Memory B cell (primary cell): ENCODE data around the gene TRABD2B.

Source experiments
- ATAC-seq: fragments of 150-1000 bp; cut with Tn5 transposase; 2 replicates; pipeline ENCODE4 v1.10.0; 2021; ENCODE audit warnings: low read depth, mild to moderate bottlenecking, moderate library complexity
- DNase-seq, 2 donors: peaks; one replicate each; pipeline ENCODE4 v3.0.0; 2022; ENCODE audit warnings: low spot score in 2 of 2
- H3K27ac Mint-ChIP-seq: one replicate; pipeline ENCODE4 v1.8.0; 2022; ENCODE audit warnings: mild to moderate bottlenecking, moderate library complexity, mixed read lengths
- H3K27me3 Mint-ChIP-seq: one replicate; pipeline ENCODE4 v1.8.0; 2022; ENCODE audit warnings: mixed read lengths
- H3K36me3 Mint-ChIP-seq: one replicate; pipeline ENCODE4 v1.8.0; 2022; ENCODE audit warnings: mild to moderate bottlenecking, mixed read lengths
- H3K4me1 Mint-ChIP-seq: one replicate; pipeline ENCODE4 v1.8.0; 2022; ENCODE audit warnings: mixed read lengths
- H3K4me3 Mint-ChIP-seq: one replicate; pipeline ENCODE4 v1.8.0; 2022; ENCODE audit warnings: mild to moderate bottlenecking, moderate library complexity, mixed read lengths
- H3K9me3 Mint-ChIP-seq: one replicate; pipeline ENCODE4 v1.8.0; 2022; ENCODE audit warnings: mixed read lengths

Gene TRABD2B

DNA sequence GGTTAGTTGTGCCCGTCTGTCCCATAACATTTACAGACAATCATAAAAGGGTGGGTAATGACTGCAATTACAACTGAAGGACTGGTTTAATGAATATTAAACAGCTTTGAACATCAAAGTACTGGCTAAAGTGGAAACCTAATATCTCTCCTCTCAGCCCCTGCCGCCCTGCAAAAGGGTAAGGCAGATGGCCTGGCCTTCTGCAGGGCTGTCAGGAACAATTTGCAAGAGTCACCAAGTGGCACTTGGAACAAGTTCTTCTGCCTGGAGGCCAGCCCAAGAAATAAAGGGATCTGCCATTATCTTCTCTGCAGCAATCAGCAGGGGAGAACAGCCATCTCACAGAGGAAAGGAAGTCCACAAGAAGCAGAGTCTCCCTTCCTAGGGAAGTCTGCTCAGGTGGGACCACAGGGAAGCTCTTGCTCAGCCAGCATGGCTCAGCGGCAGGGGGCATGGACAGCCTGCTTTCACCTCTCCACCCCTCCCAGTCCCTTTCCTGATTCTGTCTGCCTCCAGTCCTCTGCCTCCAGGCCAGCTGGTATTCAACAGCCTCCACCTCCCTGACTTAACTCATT lies 96.1 kb downstream of the TRABD2B start:
- H3K4me3 Mint-ChIP-seq = no peak overlapping the region
- no peak for DNase-seq
- no peak for ATAC-seq
- H3K36me3 Mint-ChIP-seq = no peaks in the 10 kb centered on the region
- H3K9me3 Mint-ChIP-seq = no peaks in the 10 kb centered on the region
- peaks cover 10% of the 10 kb centered on the region for H3K27me3 Mint-ChIP-seq
- H3K4me1 Mint-ChIP-seq = no peaks in the 10 kb centered on the region
- no peak overlapping the region for H3K27ac Mint-ChIP-seq

DNA sequence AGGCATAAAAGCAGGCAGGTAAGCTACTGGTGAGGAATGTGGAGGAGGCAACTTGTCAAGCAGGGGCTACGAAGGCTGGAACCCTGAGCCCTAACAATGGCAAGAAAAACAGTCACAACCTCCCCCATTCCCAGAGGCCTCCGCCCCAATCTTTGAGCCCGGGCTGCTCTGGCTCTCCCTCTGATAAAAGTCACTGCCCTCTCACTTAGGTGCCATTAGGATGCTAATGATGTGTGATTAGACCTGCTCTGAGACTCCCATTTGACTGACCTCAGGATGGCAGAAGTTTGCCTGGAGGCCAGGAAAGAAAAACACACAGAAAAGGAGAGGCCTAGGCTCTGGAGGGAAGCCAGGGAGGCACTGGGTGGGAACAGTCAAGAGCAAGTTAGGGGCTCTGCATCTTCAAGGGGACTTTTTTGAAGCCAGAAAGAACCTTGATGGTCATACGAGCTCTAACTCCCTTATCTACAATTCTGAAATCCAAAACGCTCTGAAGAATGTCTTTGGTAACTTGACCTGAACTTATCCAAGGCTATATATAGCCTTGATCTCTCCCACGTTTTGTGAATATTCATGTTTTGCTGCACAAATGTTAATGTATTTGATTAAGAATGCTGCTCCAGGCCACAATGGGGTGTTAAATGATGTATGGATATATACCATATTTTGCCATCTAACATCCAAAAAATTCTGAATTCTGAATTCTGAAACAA lies 98.9 kb downstream of the TRABD2B start:
- peaks cover 9% of the 10 kb centered on the region for H3K27me3 Mint-ChIP-seq
- no peaks in the 10 kb centered on the region for H3K9me3 Mint-ChIP-seq
- ATAC-seq (no peak), DNase-seq (no peak)
- no peaks in the 10 kb centered on the region for H3K4me1 Mint-ChIP-seq
- H3K27ac Mint-ChIP-seq = no peak overlapping the region
- H3K36me3 Mint-ChIP-seq = no peaks in the 10 kb centered on the region
- H3K4me3 Mint-ChIP-seq = no peak overlapping the region

DNA sequence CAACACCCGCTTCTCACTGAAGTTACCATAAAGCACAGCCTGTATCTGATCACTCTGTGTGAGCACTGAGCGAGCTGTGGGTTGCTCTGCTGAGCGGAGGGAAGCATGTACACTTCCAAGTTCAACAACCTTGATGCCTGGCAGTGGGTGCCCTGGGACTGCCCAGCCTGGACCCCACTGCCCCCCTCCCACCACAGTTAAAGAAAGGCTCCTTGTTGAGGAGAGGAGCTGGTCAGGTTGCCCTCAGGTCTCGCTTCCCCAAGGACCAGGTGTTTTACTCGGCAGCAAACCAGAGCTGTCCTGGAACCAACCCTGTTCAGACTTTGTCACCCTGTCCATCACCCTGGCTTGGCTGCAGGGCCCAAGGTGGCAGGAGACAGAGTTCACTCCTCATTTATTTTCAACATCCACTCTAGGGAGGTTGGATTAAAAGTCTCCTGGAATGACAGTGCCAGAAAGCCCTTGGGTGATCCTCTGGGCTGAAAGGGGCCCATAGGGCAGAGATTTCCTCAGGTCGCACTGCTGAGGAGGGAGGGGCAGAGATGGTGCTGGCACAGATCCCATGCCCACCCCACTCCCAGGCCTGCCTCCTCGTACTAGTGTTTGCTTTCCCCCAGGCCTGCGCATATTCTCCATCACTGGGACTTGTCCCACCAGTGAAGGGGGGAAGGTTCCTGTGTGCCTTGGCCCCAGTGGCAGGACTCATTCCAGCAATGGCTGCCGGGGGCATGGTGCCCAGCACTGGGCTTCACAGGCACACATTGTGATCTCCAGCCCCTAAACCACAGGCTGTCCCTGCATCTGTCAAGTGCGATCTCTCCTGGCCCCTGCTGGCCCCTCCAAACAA lies 101.7 kb downstream of the TRABD2B start:
- no peak for ATAC-seq
- H3K36me3 Mint-ChIP-seq = no peaks in the 10 kb centered on the region
- H3K27ac Mint-ChIP-seq = no peak overlapping the region
- no peaks in the 10 kb centered on the region for H3K4me1 Mint-ChIP-seq
- H3K27me3 Mint-ChIP-seq = peaks cover 9% of the 10 kb centered on the region
- DNase-seq = no peak
- H3K9me3 Mint-ChIP-seq = no peaks in the 10 kb centered on the region
- H3K4me3 Mint-ChIP-seq = no peak overlapping the region

- ATAC-seq = no peak
- H3K27me3 Mint-ChIP-seq = peaks cover 9% of the 10 kb centered on the region
- no peak for DNase-seq
- no peaks in the 10 kb centered on the region for H3K4me1 Mint-ChIP-seq
- H3K27ac Mint-ChIP-seq = no peak overlapping the region
- H3K36me3 Mint-ChIP-seq = no peaks in the 10 kb centered on the region
- H3K9me3 Mint-ChIP-seq = no peaks in the 10 kb centered on the region
- no peak overlapping the region for H3K4me3 Mint-ChIP-seq
Measured at GRCh38 chr1:47894410-47895278, 102.5 kb downstream of the TRABD2B start.

DNA sequence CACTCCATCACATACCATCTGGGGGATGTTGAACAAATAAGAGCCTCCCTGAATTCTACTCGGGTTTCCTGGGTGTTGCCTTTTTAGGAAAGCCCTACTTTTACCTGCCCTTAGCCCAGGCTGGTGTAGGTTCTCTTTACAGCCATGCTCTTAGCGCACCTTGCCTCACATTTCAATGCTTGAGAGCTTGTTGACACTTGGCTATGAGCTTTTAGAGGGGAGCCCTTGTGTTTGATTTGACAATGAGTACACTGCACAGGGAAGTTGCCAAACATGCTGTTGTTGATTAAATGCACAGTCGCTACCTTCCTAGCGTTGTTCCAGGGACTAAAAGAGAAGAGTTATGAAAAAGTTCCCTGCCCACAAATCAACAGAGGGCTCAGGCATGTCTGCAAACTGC lies 103.8 kb downstream of the TRABD2B start:
- H3K4me1 Mint-ChIP-seq = no peaks in the 10 kb centered on the region
- ATAC-seq = no peak
- H3K36me3 Mint-ChIP-seq = no peaks in the 10 kb centered on the region
- H3K4me3 Mint-ChIP-seq = no peak overlapping the region
- H3K27ac Mint-ChIP-seq = no peak overlapping the region
- no peaks in the 10 kb centered on the region for H3K9me3 Mint-ChIP-seq
- H3K27me3 Mint-ChIP-seq = peaks cover 9% of the 10 kb centered on the region
- DNase-seq = no peak

- Mint-ChIP-seq H3K27ac (no peak overlapping the region), H3K4me1 (no peaks in the 10 kb centered on the region), H3K4me3 (no peak overlapping the region), H3K27me3 (peaks cover 3% of the 10 kb centered on the region), H3K9me3 (no peaks in the 10 kb centered on the region), H3K36me3 (no peaks in the 10 kb centered on the region)
- DNase-seq (no peak), ATAC-seq (no peak)
Measured at GRCh38 chr1:47890779-47891178, 106.4 kb downstream of the TRABD2B start.

DNA sequence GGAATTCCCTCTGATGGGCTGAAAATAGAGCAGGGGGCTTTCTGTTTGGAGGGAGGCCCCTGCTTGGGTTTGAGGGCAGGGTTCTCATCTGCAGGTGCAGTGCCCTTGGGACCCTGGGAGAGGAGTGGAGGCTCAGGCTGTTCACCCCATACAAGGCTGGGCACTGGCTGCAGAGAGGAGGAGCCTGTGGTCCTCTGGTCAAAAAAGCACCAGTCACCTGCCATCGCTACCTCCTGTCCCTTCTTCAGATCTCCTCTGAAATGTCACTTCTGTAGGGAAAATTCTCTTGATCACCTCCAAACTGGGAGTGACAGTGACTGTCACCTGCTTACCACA lies 108.9 kb downstream of the TRABD2B start:
- no peaks in the 10 kb centered on the region for H3K27me3 Mint-ChIP-seq

DNA sequence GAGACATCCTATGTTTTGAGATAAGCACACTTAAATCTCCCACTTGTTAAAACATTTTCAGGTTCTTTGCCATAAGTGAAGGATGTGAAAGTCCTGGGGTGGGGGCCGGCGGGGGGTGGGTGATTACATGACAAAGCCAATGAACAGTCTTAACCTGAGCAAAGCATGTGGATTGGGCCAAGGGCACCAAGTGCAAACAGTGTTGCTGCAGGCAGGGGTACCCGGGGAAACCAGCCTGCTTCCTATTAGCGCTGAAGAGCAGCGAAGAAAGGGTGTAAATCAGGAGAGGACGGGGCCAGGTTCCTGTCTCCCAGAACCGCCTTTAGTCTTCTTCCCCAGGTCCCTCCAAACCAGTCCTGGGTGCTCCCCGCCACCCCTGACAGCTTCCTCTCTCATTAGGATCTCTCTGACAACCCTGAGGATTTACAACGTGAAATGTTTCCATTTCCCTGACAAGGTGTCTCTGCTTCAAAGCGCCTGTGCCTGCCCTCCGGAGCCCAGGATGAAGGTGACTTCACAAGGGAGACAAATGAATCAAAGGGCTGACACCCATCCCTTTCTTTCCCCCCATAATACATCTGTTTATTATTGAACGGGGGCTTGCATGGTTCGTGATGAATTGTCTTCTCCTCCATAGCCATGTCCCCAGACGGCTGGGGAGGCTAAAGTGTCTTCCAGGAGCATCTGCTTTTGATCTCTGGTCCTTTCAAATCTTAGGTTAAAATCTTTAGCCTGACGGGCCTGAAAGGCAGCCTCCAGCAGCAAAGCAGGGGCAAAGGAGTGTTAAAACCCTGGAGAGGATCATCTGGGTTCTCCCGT lies 109.5 kb downstream of the TRABD2B start:
- DNase-seq = no peak
- H3K36me3 Mint-ChIP-seq = no peaks in the 10 kb centered on the region
- H3K9me3 Mint-ChIP-seq = no peaks in the 10 kb centered on the region
- H3K4me1 Mint-ChIP-seq = no peaks in the 10 kb centered on the region
- no peak overlapping the region for H3K4me3 Mint-ChIP-seq
- no peaks in the 10 kb centered on the region for H3K27me3 Mint-ChIP-seq
- no peak for ATAC-seq
- no peak overlapping the region for H3K27ac Mint-ChIP-seq

More for the DNA sequence above, 108.9 kb downstream of the TRABD2B start:
- ATAC-seq (no peak), DNase-seq (no peak)
- Mint-ChIP-seq H3K4me1 (no peaks in the 10 kb centered on the region), H3K36me3 (no peaks in the 10 kb centered on the region), H3K27ac (no peak overlapping the region), H3K9me3 (no peaks in the 10 kb centered on the region), H3K4me3 (no peak overlapping the region)

GRCh38 chr1:47887060-47887459 lies 110.1 kb downstream of the TRABD2B start:
- Mint-ChIP-seq H3K4me3 (no peak overlapping the region), H3K4me1 (no peaks in the 10 kb centered on the region), H3K27ac (no peak overlapping the region), H3K36me3 (no peaks in the 10 kb centered on the region), H3K27me3 (no peaks in the 10 kb centered on the region), H3K9me3 (no peaks in the 10 kb centered on the region)
- ATAC-seq (no peak), DNase-seq (no peak)

- Mint-ChIP-seq H3K4me1 (no peaks in the 10 kb centered on the region), H3K4me3 (no peak overlapping the region), H3K27me3 (no peaks in the 10 kb centered on the region), H3K27ac (no peak overlapping the region), H3K36me3 (no peaks in the 10 kb centered on the region), H3K9me3 (no peaks in the 10 kb centered on the region)
- ATAC-seq = no peak
- DNase-seq = no peak
Measured at GRCh38 chr1:47886141-47886540, 111.0 kb downstream of the TRABD2B start.

- no peak for ATAC-seq
- Mint-ChIP-seq H3K4me1 (no peaks in the 10 kb centered on the region), H3K36me3 (no peaks in the 10 kb centered on the region), H3K4me3 (no peak overlapping the region), H3K9me3 (no peaks in the 10 kb centered on the region), H3K27me3 (no peaks in the 10 kb centered on the region), H3K27ac (no peak overlapping the region)
- no peak for DNase-seq
Measured at GRCh38 chr1:47885062-47885830, 111.9 kb downstream of the TRABD2B start.

DNA sequence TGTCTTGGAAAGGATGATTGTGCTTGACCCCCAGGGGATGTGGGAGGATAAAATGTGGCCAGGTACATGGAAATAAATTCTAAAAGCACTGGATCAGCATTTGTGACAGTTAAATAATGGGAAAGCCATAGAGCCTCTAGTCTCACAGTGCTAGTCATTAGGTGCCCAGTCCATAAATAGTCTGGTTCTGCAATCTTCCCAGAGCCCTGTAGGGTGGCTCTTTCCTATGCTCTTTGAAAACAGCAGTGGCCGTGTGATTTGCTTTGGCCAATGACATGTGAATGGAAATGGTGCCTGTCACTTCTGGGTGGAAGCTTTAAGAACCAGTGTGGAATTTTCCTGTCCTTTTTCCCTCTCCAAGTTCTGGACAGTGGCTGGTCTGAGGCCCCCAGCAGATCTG lies 113.2 kb downstream of the TRABD2B start:
- H3K36me3 Mint-ChIP-seq = no peaks in the 10 kb centered on the region
- H3K4me3 Mint-ChIP-seq = no peak overlapping the region
- H3K9me3 Mint-ChIP-seq = no peaks in the 10 kb centered on the region
- H3K27me3 Mint-ChIP-seq = no peaks in the 10 kb centered on the region
- H3K4me1 Mint-ChIP-seq = no peaks in the 10 kb centered on the region
- no peak overlapping the region for H3K27ac Mint-ChIP-seq
- DNase-seq = no peak
- no peak for ATAC-seq
